Thoracic aorta (tissue), 2 donors: ENCODE measurements around the gene PCBP2. TPM values are rescaled to one million over a fixed set of nuclear protein-coding genes. Genes with fewer than 3 reads are reported as not detected.
A peak's percentile ranks its signal among the peaks of the same experiment; 100 is the strongest.

Experiments
- ATAC-seq: fragments of 150-250 bp; one replicate; pipeline ENCODE4 v1.8.0; 2017; ENCODE audit warnings: low read depth; ENCODE audit not compliant: insufficient number of reproducible peaks, low FRiP score
- DNase-seq: peaks from one replicate; pipeline ENCODE4 v3.0.0-alpha.2; 2020; ENCODE audit warnings: low spot score
- H3K27ac ChIP-seq, 2 donors: fragments of 200-600 bp; sonication (generic); 1 replicate in 1 of 2; 2 replicates in 1 of 2; pipeline ENCODE4 v1.5.1; 2016; ENCODE audit warnings: mild to moderate bottlenecking in 2 of 2, moderate library complexity in 2 of 2
- H3K27me3 ChIP-seq: fragments of 200-600 bp; sonication (generic); replicated peaks from 2 replicates; pipeline ENCODE4 v1.6.0; 2016; ENCODE audit warnings: mild to moderate bottlenecking; ENCODE audit not compliant: insufficient read depth
- H3K36me3 ChIP-seq: fragments of 200-600 bp; sonication (generic); one replicate; pipeline ENCODE4 v1.5.1; 2016
- H3K4me1 ChIP-seq, 2 donors: fragments of 200-600 bp; sonication (generic); 1 replicate in 1 of 2; 2 replicates in 1 of 2; pipeline versions ENCODE4 v1.5.1 to v1.6.0; 2016; ENCODE audit warnings: low read depth in 2 of 2, mild to moderate bottlenecking in 1 of 2; ENCODE audit not compliant: control insufficient read depth in 1 of 2
- H3K4me3 ChIP-seq: fragments of 200-600 bp; sonication (generic); 2 replicates; pipeline ENCODE4 v1.5.1; 2016; ENCODE audit warnings: mild to moderate bottlenecking
- H3K9me3 ChIP-seq: fragments of 200-600 bp; sonication (generic); 2 replicates; pipeline ENCODE4 v1.5.1; 2016
- CTCF ChIP-seq: fragments of 200-600 bp; sonication (generic); IDR thresholded peaks from one replicate; pipeline ENCODE4 v1.5.1; 2019; ENCODE audit warnings: antibody characterized with exemption
- total RNA-seq, 2 donors: library from RNA; depleted of rRNA; stranded (reverse); fragments of >200 nt; gene quantifications; one replicate each; pipeline versions ENCODE4 v1.1.0 to v1.2.3, GENCODE V29; 2016

The PCBP2 gene
- total RNA-seq, 2 donors from 2014 or later = 326 to 466 TPM

DNA sequence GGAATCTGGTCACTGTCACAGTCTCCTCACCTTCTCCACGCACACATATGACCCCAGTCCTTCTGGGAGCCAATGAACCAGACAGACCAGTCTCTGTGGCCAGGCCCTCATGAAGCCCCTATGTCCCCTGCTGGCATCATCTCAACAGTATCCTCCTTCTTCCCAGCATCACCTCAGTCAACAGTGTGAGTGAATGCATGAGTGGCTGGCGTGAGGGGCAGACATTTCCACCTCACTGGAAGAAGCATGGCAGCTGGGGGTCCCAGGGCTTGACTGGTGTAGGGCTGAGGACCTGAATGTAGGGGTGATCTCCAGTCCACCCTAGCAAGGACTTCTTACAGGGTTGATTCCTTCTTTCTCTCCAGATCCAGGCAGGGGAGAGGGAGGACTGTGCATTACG is 45.6 kb downstream of the PCBP2 start:
- H3K36me3 ChIP-seq = no peaks in the 10 kb centered on the region
- H3K27ac ChIP-seq = no peak overlapping the region
- TF ChIP-seq CTCF = no peak
- peaks cover 16 to 38% of the 10 kb centered on the region in 2 donors for H3K4me1 ChIP-seq
- no peaks in the 10 kb centered on the region for H3K9me3 ChIP-seq
- no peaks in the 10 kb centered on the region for H3K27me3 ChIP-seq
- DNase-seq (no peak), ATAC-seq (no peak)
- H3K4me3 ChIP-seq = no peak overlapping the region

DNA sequence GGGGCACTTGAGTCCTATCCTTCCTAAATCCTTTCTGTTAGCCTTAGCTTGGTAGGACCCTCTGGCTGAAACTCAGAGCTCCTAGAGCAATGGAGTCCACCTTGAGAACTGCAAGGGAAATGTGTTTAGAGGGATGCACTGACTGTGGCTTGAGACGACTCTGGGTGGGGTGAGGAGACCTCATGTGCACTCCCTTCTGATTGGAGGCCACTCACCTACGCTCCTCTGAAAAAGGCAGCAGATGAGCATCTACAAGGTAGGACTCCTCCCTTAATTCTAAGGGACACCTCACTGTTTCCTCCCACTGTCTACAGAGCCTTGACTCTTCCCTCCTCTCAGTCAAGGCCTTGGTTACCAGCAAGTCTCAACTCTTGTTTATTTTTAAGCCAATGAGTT is 46.3 kb downstream of the PCBP2 start:
- peaks cover 24 to 41% of the 10 kb centered on the region in 2 donors for H3K4me1 ChIP-seq
- TF ChIP-seq CTCF = no peak
- no peaks in the 10 kb centered on the region for H3K27me3 ChIP-seq
- H3K9me3 ChIP-seq = no peaks in the 10 kb centered on the region
- DNase-seq (no peak), ATAC-seq (no peak)
- peak overlapping the region; percentile 87 for H3K4me3 ChIP-seq
- H3K36me3 ChIP-seq = no peaks in the 10 kb centered on the region
- peak overlapping the region in 1 of 2 donors; percentile 7 for H3K27ac ChIP-seq

- TF ChIP-seq CTCF = peak; percentile 24
- Histone ChIP-seq H3K4me3 (peak within 1 kb of the TSS; percentile 87), H3K27me3 (no peaks in the 10 kb centered on the region), H3K9me3 (no peaks in the 10 kb centered on the region), H3K4me1 (peaks cover 20 to 42% of the 10 kb centered on the region in 2 donors), H3K36me3 (no peaks in the 10 kb centered on the region), H3K27ac (peak within 1 kb of the TSS; percentile 98 to 99)
- no peak for ATAC-seq
- no peak for DNase-seq
These were observed 47.6 kb downstream of the PCBP2 start, which contains the start of gene MAP3K12 for GRCh38 chr12:53499266-53500141. MAP3K12 (minus strand) TSS chr12:53499458; CDS start chr12:53487391, 12,067 bp downstream.

DNA sequence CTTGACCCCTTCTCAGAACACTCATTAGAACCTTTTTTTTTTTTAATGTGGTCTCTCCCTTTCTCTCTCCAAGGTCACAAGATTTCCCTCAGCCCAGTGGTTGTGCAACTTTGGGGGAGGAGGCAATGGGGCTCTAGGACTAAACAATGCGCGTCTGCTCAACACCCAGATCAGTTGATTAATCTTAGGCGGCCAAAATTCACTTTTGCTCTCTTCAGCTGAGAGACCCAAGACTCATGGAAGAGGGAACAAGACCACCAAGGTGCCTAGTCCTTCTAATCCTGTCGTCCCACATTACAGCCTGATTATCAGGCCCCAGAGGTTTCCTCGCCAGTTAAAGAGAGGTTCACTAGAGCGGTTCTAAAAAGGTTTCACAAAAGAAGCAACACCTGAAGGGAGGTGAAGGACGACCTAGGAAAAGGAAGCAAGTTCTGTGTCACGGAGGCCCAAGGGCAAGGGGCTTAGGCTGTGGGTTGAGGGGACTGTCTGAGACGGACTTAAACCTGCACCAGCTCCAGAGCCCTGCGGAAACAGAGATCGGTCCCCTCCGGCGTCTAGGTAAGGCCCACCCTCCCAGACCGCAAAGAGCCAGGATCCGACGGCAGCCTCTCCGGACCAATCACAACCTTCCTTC is 48.4 kb downstream of the PCBP2 start:
- H3K27ac ChIP-seq = peak overlapping the region; percentile 98 to 99

More for the DNA sequence above, 48.4 kb downstream of the PCBP2 start:
- Histone ChIP-seq H3K27me3 (no peaks in the 10 kb centered on the region), H3K4me1 (peaks cover 20 to 50% of the 10 kb centered on the region in 2 donors), H3K36me3 (no peaks in the 10 kb centered on the region), H3K9me3 (no peaks in the 10 kb centered on the region), H3K4me3 (peak overlapping the region; percentile 87)
- DNase-seq (peak; percentile 52), ATAC-seq (peak; percentile 31)
- TF ChIP-seq CTCF = no peak
